ENCODE results near the gene C19orf38. TPM values are rescaled to one million over a fixed set of nuclear protein-coding genes. Genes with fewer than 3 reads are reported as not detected.
A peak's percentile ranks its signal among the peaks of the same experiment; 100 is the strongest.

The C19orf38 gene
- total RNA-seq, 4 donors from 2014 or later = 0.42 to 4.5 (median 2.4) TPM

DNA sequence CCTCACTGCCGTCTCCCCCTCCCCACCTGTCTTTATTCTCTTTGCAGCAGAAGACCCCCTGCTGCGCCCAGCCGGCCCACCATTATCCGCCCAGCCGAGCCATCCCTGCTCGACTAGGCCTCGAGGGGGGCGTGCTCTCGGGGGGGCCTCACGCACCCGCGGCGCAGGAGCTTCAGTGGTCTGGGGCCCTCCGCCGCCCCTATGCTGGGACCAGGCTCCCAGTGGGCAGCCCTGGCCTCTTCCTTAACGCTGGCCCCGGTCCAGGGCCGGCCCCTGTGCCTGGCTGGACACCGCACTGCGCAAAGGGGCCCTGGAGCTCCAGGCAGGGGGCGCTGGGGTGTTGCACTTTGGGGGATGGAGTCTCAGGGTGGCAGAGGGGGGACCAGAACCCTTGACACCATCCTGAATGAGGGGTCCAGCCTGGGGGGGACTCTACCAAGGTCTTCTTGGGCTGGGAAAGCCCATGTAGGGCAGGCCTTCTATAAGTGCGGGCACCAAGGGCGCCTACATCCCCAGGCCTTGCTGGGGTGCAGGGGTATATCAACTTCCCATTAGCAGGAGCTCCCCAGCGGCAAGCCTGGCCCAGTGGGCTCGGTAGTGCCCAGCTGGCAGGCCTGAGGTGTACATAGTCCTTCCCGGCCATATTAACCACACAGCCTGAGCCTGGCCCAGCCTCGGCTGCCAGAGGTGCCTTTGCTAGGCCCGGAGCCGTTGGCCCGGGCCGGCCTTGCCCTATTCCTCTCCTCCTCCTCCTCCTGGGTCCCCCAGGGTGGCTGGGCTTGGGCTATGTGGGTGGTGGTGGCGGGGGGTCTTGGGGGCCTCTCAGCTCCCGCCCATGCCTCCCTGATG is 17.1 kb upstream of the C19orf38 start:
- 77 to 84% methylated on average over 25 to 27 of the region's 33 CpGs for WGBS, 2 donors
- no peak for DNase-seq (ENCODE audit: low spot score in 2 of 2)
- Histone ChIP-seq H3K4me1 (peaks cover 0 to 8% (median 0%) of the 10 kb centered on the region in 4 donors), H3K4me3 (no peak overlapping the region), H3K27me3 (no peaks in the 10 kb centered on the region), H3K27ac (peak overlapping the region in 1 of 4 donors; percentile 38), H3K36me3 (peaks cover 0 to 71% (median 20%) of the 10 kb centered on the region in 3 donors), H3K9me3 (no peaks in the 10 kb centered on the region)
- no peak for TF ChIP-seq EP300 (IDR thresholded peaks at IDR 0.05)
- TF ChIP-seq, protein P1, sequence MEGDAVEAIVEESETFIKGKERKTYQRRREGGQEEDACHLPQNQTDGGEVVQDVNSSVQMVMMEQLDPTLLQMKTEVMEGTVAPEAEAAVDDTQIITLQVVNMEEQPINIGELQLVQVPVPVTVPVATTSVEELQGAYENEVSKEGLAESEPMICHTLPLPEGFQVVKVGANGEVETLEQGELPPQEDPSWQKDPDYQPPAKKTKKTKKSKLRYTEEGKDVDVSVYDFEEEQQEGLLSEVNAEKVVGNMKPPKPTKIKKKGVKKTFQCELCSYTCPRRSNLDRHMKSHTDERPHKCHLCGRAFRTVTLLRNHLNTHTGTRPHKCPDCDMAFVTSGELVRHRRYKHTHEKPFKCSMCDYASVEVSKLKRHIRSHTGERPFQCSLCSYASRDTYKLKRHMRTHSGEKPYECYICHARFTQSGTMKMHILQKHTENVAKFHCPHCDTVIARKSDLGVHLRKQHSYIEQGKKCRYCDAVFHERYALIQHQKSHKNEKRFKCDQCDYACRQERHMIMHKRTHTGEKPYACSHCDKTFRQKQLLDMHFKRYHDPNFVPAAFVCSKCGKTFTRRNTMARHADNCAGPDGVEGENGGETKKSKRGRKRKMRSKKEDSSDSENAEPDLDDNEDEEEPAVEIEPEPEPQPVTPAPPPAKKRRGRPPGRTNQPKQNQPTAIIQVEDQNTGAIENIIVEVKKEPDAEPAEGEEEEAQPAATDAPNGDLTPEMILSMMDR (IDR thresholded peaks at IDR 0.05) = no peak
- no peak for TF ChIP-seq POLR2A (IDR thresholded peaks at IDR 0.05)

DNA sequence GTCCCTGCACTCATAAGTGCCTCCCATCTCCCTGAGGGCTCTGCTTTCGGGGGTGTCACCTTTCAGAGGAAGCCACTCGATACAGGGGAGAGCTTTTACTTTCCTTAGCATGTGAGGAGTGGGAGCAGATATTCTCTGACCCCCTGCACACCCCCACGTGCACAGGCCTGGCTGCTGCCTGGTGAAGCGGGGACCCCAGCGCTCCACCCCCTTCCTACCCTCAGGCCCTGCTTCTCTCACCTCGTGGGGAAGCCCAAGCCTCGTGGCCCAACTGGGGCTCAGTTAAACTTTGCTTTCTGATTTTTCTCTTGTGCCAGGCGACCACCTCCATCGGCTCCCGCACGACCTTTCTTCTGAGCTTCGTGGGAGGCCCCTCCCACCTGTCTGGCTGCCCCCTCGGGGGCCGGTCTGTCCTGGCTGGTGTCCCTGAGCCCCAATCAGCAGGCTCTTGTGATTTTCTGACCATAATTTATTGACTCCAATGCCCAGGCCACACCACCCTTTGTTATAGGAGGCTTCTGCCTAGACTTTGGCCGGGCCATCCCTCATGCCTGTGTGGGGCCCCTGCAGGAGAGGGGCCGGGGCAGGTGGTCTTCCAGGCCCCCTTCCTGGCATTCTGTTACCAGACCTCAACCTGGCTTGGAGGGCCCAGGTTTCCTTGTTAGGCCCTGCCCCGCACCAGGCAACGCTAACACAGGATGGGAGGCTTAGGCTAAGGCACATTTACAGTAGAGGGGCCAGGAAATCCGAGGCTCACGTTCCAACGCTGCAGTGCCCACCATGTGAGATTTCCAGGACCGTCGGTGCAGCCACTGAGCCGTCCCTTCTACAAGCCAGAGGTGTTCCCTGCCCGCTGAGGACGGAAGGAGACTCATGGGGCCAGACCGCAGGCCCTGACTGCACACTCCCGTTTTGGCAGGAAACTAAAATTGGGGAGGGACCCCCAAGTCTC is 16.0 kb upstream of the C19orf38 start:
- DNase-seq (ENCODE audit: low spot score in 2 of 2) = no peak
- no peak overlapping the region for H3K27ac ChIP-seq
- WGBS, 2 donors = 69 to 76% methylated on average over 16 to 26 of the region's 28 CpGs
- peaks cover 0 to 60% (median 14%) of the 10 kb centered on the region in 3 donors for H3K36me3 ChIP-seq
- no peak overlapping the region for H3K4me3 ChIP-seq
- H3K4me1 ChIP-seq = peaks cover 0 to 17% (median 2%) of the 10 kb centered on the region in 4 donors
- H3K9me3 ChIP-seq = peaks cover 0 to 6% (median 0%) of the 10 kb centered on the region in 4 donors
- no peak for TF ChIP-seq POLR2A (IDR thresholded peaks at IDR 0.05)
- TF ChIP-seq, protein P1 (IDR thresholded peaks at IDR 0.05) = no peak
- no peak for TF ChIP-seq EP300 (IDR thresholded peaks at IDR 0.05)
- no peaks in the 10 kb centered on the region for H3K27me3 ChIP-seq

DNA sequence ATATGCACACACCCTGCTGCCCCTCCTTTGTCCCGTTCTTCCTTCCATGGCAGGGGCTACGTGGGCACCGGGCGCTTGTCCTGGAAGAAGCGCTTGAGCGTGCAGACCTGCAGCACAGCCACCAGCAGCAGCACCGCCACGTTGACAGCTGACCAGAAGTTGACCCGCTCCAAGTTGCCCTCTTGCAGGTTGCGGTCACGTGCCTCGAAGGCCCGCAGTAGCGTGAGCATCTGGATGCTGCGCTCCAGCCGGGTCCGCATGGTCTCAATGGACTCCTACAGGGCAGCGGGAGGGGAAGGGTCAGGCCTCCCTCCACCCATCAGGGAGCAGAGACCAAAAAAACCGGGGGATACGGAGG is 15.3 kb upstream of the C19orf38 start:
- TF ChIP-seq, protein P1 (IDR thresholded peaks at IDR 0.05) = no peak
- TF ChIP-seq POLR2A (IDR thresholded peaks at IDR 0.05) = no peak
- TF ChIP-seq EP300 (IDR thresholded peaks at IDR 0.05) = no peak
- Histone ChIP-seq H3K36me3 (peaks cover 0 to 57% (median 14%) of the 10 kb centered on the region in 3 donors), H3K4me1 (peaks cover 0 to 17% (median 2%) of the 10 kb centered on the region in 4 donors), H3K27ac (no peak overlapping the region), H3K9me3 (peaks cover 0 to 9% (median 0%) of the 10 kb centered on the region in 4 donors), H3K4me3 (no peak overlapping the region), H3K27me3 (no peaks in the 10 kb centered on the region)
- 57 to 65% methylated on average over 15 to 18 of the region's 20 CpGs for WGBS, 2 donors
- DNase-seq (ENCODE audit: low spot score in 2 of 2) = no peak

DNA sequence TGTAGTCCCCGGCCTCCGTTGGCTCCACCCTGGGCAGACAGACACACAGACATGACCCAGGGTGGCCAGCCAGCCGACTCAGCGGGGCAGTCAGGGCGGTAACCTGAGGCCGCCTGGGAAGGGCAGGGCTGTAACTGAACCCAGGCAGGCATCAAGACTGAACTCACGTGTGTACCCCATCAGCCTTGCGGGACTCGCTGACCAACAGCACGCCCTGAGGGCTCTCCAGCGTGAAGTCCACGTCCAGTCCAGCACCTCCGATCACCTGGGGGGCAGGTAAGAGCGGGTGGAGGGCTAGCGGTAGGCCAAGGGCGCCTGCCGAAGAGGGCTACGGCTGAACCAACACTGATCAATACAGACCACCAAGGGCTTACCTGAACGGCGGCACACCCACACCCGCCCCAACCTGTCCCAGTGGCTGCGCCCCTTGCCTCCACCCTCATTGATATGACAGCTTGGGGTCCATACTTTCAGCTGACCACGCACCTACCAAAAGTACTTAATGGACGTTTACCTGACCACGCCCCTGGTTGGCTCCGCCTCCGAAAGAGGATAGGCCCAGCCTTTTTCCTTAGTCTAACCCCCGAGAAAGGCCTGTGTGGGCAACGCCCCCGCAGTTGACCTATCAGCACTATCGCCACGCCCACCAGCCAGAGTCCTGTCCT is 13.0 kb upstream of the C19orf38 start:
- Histone ChIP-seq H3K4me1 (peaks cover 0 to 17% (median 2%) of the 10 kb centered on the region in 4 donors), H3K27me3 (no peaks in the 10 kb centered on the region), H3K27ac (peak overlapping the region; percentile 96 to 99 (median 98)), H3K4me3 (peak overlapping the region; percentile 32 to 87 (median 74)), H3K9me3 (peaks cover 0 to 9% (median 0%) of the 10 kb centered on the region in 4 donors), H3K36me3 (peaks cover 0 to 40% (median 14%) of the 10 kb centered on the region in 3 donors)
- 33 to 59% methylated on average over 23 to 32 of the region's 32 CpGs for WGBS, 2 donors
- DNase-seq (ENCODE audit: low spot score in 2 of 2) = no peak
- TF ChIP-seq, protein P1 (IDR thresholded peaks at IDR 0.05) = no peak
- TF ChIP-seq POLR2A (IDR thresholded peaks at IDR 0.05) (no peak), EP300 (IDR thresholded peaks at IDR 0.05) (no peak)

Measured in tibial nerve (tissue), 4 donors.